HL-60/S4 (cell line): ENCODE measurements around the gene FBXO38.

Experiments used
- in situ Hi-C: fragments of 300-500 bp; cut with MboI; formaldehyde crosslinking; loops from 2 replicates; pipeline ENCODE4 v1.14.3; 2022; ENCODE audit warnings: low sequenced_read_pairs

Gene FBXO38

DNA sequence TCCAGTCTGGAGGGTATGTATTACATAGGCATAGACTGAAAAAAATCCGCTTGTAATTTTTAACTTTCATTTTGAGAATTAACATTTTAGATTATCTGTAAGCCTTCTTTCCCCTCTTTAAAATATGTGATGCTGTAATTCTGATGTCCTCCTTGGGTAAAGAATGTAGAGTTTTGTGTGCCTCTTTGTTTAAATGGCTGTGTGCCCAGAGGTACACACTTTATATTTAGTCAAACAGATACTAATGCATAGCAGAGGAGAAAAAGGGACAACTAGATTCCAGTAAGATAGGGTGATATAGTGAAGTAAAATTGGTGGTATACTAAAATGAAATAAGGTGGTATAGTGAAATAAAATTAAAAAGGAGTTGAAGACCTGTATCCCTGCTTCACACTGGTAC is 1.3 kb downstream of the FBXO38 start:
- in situ Hi-C loops = no loop called here

DNA sequence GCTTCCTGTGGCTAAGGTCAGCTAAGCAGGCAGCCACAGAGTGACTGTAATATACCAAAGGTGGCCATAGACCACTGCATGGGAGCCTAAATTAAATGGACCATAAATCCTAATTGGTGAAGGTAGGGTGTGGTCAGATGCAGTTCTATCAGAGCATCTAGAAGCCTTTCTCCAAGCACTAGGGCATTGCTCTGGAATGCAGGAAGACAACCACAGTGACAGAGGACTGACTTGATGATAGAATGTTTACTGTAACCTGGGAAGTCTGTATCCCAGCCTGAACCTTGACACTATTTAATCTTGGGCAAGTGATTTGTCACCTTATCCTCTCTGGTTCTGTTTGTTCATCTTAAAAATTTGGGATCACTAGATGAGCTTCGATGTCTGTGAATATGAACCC is 2.3 kb downstream of the FBXO38 start:
- in situ Hi-C loops = no loop called here

DNA sequence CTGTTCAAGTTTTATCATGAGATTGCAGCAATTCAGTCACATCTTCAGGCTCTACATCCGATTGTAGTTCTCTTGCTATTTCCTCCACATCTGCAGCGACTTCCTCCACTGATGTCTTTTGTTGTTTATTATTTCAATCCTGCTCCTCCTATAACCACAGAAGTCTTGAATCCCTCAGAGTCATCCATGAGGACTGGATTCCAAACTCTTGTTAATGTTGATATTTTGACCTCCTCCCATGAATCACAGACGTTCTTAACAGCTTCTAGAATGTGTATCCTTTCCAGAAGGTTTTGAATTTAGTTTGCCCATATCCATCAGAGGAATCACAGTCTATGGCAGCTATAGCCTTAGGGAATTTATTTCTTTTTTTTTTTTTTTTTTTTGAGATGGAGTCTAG is 3.6 kb downstream of the FBXO38 start:
- in situ Hi-C loops = no loop called here

DNA sequence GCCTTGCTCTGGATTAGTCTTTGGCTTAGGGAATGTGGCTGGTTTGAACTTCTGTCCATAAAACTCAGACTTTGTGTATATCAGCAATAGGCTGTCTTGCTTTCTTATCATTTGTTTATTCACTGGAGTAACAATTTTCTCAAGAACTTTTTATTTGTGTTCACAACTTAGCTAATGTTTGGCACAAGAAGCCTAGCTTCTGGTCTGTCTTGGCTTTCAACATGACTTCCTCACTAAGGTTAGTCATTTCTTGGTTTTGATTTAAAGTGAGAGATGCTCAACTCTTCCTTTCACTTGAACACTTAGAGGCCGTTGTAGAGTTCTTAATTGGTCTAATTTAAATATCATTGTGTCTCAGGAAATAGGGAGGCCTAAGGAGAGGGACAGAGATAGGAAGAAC is 4.9 kb downstream of the FBXO38 start:
- in situ Hi-C loops = no loop called here

DNA sequence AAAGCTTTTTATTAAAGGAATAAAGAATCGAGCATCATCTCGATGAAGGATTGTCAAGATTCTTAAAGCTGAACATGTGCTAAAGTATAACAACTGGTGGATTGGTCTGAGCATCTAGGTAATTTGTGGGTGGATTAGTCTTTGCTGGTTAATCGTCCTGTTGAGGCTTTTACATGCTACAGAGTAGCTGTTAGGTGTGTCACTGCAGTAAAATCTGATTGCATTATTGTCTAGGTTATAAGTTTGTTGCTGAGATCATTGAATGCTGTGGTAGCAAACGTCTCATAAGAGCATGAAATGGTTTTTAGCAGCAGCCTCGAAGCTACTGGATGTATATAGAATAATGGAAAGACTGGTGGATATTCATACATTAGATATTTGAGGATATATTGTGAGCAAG is 7.2 kb downstream of the FBXO38 start:
- in situ Hi-C loops = no loop called here

DNA sequence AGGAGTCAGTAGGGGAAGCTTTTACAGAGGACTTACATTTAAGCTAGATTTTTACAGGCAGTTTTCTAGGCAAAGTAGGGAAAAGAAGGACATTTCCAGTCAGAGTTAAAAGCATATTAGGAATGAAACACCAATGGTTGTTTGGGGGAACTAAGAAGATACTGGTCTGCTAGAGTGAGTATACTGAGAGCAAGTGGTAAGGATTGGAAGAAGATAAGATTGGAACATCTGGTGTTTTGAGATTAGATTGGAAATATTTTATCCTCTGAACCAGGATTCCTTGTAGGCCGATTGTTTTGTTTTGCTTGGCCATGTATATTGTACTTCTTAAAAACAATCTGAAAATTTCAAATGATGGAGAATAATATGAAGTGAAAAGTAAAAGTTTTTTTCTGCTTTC is 7.7 kb downstream of the FBXO38 start:
- in situ Hi-C loops = no loop called here

DNA sequence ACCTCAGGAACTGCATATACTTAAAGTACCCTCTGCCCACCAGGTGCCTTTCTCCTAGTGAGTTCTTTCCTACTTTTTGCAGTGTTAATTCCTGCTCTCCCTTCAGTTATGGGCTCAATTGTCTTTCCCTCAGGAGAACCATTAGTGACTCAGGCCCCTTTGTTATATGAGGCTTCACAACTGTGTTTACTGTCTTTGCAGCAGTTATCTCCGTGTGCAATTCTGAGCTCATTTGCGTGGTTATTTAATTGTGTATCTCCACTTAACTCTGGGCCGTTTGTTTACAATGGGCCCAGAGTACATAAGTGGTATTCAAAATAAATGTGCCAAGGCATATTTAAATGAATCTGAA is 9.6 kb downstream of the FBXO38 start:
- in situ Hi-C loops = no loop called here

DNA sequence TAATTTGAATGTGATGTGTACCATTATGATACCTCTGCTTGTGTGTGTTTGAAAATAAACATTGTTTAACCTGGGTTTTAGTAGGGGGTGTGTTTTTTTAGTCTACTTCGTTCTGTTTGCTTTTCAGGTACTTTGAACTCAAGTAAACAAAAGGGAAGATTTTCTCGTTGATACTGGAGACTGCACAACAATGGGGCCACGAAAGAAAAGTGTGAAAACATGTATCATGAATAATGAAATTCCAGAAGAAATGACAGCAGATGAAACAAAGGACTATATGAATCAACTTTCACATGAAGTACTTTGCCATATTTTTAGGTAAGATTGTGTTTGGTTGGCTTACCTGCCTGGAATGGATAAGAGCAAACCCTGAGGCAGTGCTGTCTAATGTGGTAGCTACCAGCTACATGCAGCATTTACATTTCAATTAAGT is 10.8 kb downstream of the FBXO38 start:
- in situ Hi-C loops = no loop called here

DNA sequence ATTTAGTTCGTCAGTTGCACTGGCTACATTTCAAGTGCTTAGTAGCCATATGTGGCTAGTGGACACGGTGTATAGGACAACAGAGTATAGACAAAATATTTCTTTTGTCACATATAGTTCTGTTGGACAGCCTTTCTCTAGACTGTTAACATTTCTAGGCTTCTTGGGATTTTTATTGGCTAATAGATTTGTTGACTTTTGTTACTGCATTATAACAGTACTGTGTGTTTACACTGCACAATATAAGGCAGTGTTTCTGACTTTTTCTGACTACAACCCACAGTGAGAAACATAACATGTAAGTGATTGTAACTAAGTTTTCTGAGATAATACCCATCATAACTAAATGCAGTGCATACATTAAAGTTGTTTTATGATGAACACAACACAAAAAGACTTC is 11.3 kb downstream of the FBXO38 start:
- in situ Hi-C loops = no loop called here

DNA sequence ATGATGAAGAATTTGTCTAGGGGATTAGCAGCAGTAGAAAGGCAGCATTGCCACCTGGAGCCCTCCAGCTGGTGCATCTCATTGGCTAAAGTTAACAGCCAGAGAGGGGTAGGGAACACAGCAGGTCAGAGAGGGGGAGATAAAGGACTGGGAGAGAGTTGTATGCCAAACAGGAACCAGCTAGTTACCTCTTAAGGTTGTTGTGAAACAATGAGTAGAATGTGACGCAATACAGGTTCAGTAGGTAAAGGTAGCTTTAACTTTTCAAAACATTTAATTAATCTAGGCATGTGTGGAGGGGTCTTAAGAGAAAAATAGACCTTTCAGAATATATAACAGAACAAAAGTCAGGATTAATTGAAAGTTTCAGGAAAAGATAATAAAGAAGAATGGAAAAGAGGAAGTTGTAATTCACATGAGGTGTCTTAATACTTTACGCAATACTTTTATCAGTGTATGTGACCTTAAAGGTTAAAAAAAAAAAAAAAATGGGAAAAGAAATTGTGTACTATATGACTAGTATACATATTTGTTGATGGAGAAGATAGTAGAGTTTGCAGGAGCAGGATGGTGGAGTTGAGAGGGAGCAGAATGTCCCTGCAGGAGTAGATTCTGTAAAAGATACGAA is 14.3 kb downstream of the FBXO38 start:
- in situ Hi-C loops = no loop called here

DNA sequence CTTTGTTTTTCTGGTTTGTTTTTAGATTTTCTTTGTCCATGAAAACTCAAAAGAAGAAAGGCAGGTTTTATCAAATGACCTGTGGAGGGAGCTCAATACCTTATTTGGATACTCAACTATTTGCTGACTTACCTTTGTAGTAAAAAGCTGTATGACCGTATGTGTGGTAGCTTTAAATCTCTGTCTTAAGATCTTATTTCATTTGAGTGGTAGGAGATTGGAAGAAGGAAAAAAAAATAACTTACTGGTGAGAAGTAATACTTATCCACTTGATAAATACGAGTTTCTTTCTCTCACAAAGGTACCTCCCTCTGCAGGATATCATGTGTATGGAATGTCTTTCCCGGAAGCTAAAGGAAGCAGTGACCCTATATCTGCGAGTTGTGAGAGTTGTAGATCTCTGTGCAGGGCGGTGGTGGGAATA is 15.0 kb downstream of the FBXO38 start:
- in situ Hi-C loops = no loop called here

DNA sequence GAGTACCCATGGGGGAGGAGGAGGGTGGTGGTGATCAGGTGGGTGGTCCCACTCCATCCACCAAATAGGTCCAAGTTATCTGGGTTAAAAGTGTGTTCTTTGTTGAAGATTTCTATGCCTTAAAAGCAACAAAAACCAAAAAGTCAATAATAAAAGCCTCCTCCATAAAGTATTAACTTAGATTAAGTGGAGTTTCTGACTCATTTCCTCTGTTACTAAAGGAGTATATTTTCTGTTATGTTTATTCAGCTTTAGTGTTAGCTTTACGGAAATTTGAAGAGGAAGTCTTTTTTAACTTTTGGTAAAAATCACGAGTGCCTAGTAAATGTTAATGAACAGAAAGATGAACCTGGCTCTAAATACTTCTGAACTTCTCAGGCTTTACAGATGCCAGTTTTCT is 17.8 kb downstream of the FBXO38 start:
- in situ Hi-C loops = no loop called here

DNA sequence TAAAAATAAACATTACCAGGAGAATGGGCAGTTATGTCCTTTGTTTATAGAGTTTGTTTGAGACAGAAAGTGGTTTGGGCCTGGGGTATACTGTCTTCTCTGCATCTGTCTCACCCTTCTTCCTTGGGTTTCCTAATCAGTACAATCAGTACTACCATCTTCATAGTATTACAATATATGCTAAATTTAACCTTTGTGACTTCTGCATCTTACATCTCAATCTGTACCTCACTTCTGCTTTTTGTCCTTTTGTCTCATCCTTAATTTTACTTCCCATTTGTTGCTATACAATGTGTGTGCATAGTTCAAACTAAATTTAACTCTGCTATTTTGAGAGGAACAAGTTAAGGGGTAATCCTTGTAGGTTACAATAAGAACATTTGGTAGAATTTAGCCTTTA is 19.6 kb downstream of the FBXO38 start:
- in situ Hi-C loops = no loop called here

DNA sequence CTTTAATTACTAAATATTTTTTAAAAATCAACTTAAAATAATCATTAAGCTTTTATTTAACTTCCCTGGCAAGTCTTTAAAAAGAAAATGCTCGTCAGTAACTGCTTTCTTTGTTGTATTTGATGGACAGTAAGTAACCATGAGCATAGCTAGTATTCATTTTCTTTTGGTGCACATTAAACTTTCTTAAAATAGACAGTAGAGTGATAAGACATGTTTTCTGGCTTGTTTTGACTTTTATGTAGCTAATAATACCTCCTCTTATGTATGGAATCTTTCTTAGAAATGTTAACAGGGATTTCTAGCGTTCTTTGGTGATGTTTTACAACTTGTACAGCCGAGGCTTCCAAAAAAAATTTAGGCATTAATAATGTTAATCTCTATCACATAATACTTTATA is 22.6 kb downstream of the FBXO38 start:
- in situ Hi-C loops = no loop called here

DNA sequence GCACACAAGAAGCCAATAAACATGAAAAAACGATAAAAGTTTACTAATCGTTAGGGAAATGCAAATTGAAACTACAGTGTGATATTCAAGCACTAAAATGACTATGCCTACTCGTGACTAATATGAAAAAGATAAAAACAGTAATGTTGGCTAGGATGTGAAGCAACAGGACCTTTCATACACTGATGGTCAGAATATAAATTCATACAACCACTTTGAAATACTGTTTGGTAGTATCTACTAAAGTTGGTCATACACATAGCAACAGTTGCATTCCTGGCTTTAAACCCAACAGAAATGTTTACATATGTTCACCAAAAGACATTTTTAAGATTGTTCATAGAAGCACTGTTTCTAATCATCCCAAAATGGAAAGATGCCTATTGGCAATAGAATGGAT is 24.3 kb downstream of the FBXO38 start:
- in situ Hi-C loops = no loop called here

DNA sequence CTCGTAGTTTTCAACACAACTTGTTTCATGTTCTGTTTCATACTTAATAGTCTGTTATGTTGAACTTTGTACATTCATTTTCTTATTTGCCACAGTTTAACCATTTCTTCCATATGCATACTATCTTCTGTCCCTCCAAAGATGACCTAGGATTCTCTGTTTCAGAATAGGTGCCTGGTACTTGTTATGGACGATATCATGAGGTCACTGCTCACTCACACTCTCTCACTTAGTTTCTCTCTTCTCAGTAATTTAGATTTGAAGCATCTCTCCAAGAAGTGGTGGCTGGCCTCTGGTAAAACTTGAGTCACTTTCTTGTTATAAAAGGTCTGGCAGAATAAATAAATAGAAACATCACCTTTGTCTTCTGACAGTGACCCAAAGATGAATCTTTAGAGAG is 28.4 kb downstream of the FBXO38 start:
- in situ Hi-C loops = no loop called here

DNA sequence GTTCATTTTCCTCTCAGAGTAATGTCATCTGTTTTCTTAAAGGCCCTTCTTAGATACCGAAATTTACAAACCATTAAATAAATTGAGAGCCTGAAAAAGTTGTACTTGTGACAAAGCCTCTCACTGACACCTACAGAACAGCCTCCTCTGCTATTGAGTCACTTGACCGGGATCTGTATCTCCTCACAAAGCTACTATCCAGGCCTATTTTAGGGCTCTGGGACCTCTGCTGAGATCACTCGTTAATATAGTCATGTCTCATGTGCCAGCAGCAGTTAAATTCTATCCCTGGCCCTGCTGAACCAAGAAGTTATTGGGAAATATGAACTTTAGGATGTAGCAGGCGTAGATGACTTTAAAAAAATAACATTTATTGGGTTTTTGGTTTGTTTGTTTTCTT is 31.1 kb downstream of the FBXO38 start:
- in situ Hi-C loops = no loop called here

DNA sequence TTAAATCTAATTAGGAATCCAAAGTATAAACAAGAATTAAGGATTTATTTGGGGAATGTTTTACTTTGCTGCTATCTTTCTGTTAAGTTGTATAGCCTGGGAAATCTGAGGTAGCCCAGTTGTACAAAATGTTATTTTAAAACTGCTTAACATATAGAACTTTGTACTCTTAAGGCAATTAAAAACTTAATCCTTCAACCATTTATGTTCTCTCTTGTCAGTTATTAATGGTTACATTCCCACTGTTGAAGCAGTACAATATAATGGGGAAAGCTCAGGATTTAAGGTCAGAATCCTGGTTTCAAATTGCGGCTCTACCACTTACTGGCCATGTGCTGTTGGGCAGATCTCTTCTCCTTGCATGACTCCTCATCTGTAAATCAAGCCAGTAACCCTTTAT is 32.7 kb downstream of the FBXO38 start:
- in situ Hi-C loops = no loop called here

DNA sequence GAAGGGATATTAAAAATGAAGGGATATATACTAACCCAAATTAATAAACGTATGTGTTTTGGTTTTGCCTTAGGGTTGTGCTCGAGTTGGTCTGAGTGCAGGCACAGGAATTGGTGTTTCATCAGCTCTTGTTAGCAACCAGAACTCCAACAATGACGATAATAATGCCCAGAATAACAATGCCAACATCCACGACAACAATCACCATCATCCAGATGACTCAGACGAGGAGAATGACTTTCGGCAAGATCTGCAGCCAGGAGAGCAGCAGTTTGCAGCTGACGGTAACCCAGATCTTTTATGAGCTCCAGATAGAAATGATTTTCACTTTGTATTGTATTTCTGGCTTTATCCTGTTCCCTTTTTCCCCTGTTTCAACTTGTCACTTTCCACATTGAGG is 33.2 kb downstream of the FBXO38 start:
- in situ Hi-C loops = no loop called here

DNA sequence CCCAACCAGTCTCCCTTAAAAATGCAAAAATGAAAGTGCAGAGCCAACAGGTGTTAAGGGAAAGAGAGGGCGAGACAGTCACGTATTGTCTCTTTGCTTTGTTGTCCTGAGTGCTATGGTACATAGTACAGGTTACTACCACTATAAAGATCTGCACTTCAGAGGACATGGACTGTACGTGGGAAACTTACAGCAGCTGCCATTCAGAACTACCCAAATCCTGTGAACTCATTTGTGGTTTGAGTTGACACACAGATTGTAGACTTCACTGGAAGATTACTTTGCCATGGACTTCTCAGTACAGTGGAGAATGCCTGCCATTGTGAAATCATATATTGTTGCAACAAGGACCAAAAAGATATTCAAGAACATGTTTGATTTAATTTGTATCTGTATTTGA is 34.8 kb downstream of the FBXO38 start:
- in situ Hi-C loops = no loop called here

DNA sequence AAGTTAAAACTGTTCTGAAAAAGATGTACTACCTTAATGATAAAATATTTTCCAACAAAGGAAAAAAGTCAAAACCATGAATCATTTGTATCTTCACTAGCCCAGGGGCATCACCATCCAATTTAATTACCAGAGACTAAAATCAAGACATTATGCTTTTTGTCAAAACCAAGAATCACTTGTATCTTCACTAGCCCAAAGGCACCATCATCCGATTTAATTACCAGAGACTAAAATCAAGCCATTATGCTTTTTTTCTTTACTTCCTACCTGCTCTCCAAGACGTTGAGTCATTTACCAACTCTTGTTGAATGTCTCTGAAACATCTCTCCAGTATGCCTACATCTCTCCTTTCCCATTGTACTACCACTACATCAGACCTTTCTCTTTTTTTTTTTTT is 37.9 kb downstream of the FBXO38 start:
- in situ Hi-C loops = no loop called here

DNA sequence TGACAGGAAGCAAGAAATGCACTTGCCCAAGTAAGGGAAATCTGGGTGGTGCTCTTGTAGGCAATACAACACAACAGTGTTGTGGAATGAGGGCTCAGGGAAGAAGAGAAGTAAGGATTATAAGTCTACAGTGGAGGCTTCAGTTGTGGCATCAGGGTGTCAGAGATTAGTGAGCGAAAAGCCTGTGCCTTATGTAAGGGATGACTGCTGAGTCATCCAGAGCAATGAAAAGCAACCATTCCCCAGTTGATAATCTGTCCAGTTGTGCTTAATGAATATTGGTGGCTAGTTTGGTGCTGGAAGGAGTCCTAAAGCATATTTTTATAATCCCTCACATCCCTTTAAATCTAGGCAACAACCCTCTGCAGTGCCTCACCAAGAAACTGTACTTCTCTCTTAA is 42.0 kb downstream of the FBXO38 start:
- in situ Hi-C loops = no loop called here

DNA sequence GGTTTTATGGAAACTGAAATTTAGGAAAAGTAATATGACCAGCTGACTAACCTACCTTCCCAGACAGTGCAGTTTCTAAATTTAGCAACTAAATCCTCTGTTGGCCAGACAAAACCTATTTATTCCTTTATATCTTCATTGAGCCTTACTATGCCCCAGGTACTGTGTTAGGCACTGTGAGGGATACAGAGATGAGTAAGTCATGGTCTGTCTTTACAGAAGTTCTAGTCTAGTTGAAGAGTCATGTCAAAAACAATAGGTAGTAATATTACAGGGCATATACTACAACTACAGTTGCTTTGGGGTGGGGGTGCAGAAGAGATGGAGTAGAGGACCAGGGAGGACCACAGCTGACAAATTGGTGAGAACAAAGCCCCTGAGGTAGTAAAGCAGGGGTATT is 42.8 kb downstream of the FBXO38 start:
- in situ Hi-C loops = no loop called here
